ENCODE measurements around the gene PYGB. TPM values are rescaled to one million over a fixed set of nuclear protein-coding genes. Genes with fewer than 3 reads are reported as not detected.

The PYGB gene
- total RNA-seq, 2 experiments from 2014 or later = 26.3 to 27.5 TPM

DNA sequence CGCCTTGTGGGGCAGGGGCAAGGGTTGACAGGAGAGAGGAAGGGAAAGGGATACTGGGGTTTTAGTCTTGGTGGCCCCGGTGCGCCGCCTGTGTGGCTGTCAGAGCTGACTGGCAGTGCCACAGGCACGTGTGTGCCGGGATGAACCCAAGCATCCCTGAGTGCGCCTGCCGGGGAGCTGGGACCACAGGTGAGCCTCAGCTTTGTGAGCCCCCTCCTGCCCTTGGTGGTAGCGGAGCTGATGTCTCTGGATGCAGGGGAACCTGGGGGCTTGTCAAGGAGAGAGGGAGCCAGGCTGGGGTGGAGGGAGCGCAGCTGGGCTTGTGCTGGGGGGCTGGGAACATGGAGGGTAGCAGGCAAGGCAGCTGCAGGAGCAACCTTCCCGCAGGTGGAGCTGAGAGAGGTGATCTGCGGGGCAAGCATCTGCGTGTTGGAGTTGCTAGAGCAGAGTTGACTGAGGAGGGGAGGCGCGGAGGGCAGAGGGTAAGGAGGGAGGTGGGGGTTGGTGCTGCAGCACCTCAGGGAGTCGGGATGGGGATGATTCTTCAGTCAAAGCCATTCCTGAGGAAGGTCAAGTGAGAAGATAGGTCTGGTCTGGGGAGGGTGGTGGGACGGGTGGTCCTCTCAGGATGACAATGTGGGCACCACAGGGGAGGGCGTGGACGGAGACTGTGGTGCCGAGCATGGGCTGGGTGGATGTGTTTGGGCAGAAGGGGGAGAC is 28.1 kb downstream of the PYGB start:
- Mint-ChIP-seq H3K9me3 (no peaks in the 10 kb centered on the region), H3K4me3 (no peak overlapping the region), H3K36me3 (ENCODE audit: low read depth) (peaks cover 75% of the 10 kb centered on the region), H3K27ac (no peak overlapping the region), H3K27me3 (no peaks in the 10 kb centered on the region), H3K4me1 (ENCODE audit: low read depth) (no peaks in the 10 kb centered on the region)
- Histone ChIP-seq H3K27ac (ENCODE audit: low read depth in 1 of 2, low read length in 2 of 2) (no peak overlapping the region), H3K4me3 (ENCODE audit: low read length) (no peak overlapping the region), H3K4me1 (ENCODE audit: insufficient read depth, low read length) (no peaks in the 10 kb centered on the region), H3K27me3 (ENCODE audit: control insufficient read depth in 1 of 2, insufficient read depth in 2 of 2, low read length in 2 of 2) (no peaks in the 10 kb centered on the region), H3K36me3 (ENCODE audit: insufficient read depth, low read length) (peaks cover 75% of the 10 kb centered on the region), H3K9me3 (ENCODE audit: control insufficient read depth in 1 of 2, insufficient read depth in 1 of 2, low read length in 2 of 2) (no peaks in the 10 kb centered on the region)
- TF ChIP-seq, protein P1, sequence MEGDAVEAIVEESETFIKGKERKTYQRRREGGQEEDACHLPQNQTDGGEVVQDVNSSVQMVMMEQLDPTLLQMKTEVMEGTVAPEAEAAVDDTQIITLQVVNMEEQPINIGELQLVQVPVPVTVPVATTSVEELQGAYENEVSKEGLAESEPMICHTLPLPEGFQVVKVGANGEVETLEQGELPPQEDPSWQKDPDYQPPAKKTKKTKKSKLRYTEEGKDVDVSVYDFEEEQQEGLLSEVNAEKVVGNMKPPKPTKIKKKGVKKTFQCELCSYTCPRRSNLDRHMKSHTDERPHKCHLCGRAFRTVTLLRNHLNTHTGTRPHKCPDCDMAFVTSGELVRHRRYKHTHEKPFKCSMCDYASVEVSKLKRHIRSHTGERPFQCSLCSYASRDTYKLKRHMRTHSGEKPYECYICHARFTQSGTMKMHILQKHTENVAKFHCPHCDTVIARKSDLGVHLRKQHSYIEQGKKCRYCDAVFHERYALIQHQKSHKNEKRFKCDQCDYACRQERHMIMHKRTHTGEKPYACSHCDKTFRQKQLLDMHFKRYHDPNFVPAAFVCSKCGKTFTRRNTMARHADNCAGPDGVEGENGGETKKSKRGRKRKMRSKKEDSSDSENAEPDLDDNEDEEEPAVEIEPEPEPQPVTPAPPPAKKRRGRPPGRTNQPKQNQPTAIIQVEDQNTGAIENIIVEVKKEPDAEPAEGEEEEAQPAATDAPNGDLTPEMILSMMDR (IDR thresholded peaks at IDR 0.05) = no peak
- ChIA-PET POLR2A (no interaction called here), CTCF (no interaction called here)
- intact Hi-C loops (cut with DNase I, micrococcal nuclease) = no loop called here
- DNase-seq (peak in 1 of 14 experiments; percentile 28), ATAC-seq (ENCODE audit: poor library complexity) (no peak)

- Histone ChIP-seq H3K9me3 (ENCODE audit: control insufficient read depth in 1 of 2, insufficient read depth in 1 of 2, low read length in 2 of 2) (no peaks in the 10 kb centered on the region), H3K27ac (ENCODE audit: low read depth in 1 of 2, low read length in 2 of 2) (no peak overlapping the region), H3K27me3 (ENCODE audit: control insufficient read depth in 1 of 2, insufficient read depth in 2 of 2, low read length in 2 of 2) (no peaks in the 10 kb centered on the region), H3K4me1 (ENCODE audit: insufficient read depth, low read length) (no peaks in the 10 kb centered on the region), H3K4me3 (ENCODE audit: low read length) (no peak overlapping the region), H3K36me3 (ENCODE audit: insufficient read depth, low read length) (peaks cover 73% of the 10 kb centered on the region)
- TF ChIP-seq, protein P1 (IDR thresholded peaks at IDR 0.05) = no peak
- Mint-ChIP-seq H3K4me1 (ENCODE audit: low read depth) (no peaks in the 10 kb centered on the region), H3K9me3 (no peaks in the 10 kb centered on the region), H3K27ac (no peak overlapping the region), H3K27me3 (no peaks in the 10 kb centered on the region), H3K4me3 (no peak overlapping the region), H3K36me3 (ENCODE audit: low read depth) (peaks cover 72% of the 10 kb centered on the region)
- ATAC-seq (ENCODE audit: poor library complexity) (no peak), DNase-seq (peak in 1 of 14 experiments; percentile 25)
- POLR2A ChIA-PET = no interaction called here
- intact Hi-C loops (cut with DNase I, micrococcal nuclease) = no loop called here
- CTCF ChIA-PET = no interaction called here
Observed at GRCh38 chr20:25276533-25277050, 28.7 kb downstream of the PYGB start.

GRCh38 chr20:25277051-25277801 is 29.3 kb downstream of the PYGB start:
- Mint-ChIP-seq H3K27ac (no peak overlapping the region), H3K4me3 (no peak overlapping the region), H3K36me3 (ENCODE audit: low read depth) (peaks cover 68% of the 10 kb centered on the region), H3K4me1 (ENCODE audit: low read depth) (peaks cover under 1% of the 10 kb centered on the region), H3K27me3 (no peaks in the 10 kb centered on the region), H3K9me3 (no peaks in the 10 kb centered on the region)
- ChIA-PET CTCF (no interaction called here), POLR2A (no interaction called here)
- TF ChIP-seq, protein P1 (IDR thresholded peaks at IDR 0.05) = no peak
- Histone ChIP-seq H3K9me3 (ENCODE audit: control insufficient read depth in 1 of 2, insufficient read depth in 1 of 2, low read length in 2 of 2) (no peaks in the 10 kb centered on the region), H3K27me3 (ENCODE audit: control insufficient read depth in 1 of 2, insufficient read depth in 2 of 2, low read length in 2 of 2) (no peaks in the 10 kb centered on the region), H3K27ac (ENCODE audit: low read depth in 1 of 2, low read length in 2 of 2) (no peak overlapping the region), H3K4me1 (ENCODE audit: insufficient read depth, low read length) (no peaks in the 10 kb centered on the region), H3K4me3 (ENCODE audit: low read length) (no peak overlapping the region), H3K36me3 (ENCODE audit: insufficient read depth, low read length) (peaks cover 72% of the 10 kb centered on the region)
- peak in 1 of 14 experiments; percentile 20 for DNase-seq
- ATAC-seq (ENCODE audit: poor library complexity) = no peak
- intact Hi-C loops (cut with DNase I, micrococcal nuclease) = no loop called here
